Ovary (tissue), 9 donors: ENCODE measurements around the gene C19orf67. TPM values are rescaled to one million over a fixed set of nuclear protein-coding genes. Genes with fewer than 3 reads are reported as not detected.
A peak's percentile ranks its signal among the peaks of the same experiment; 100 is the strongest.

Source experiments
- DNase-seq, 5 donors: peaks; one replicate each; pipeline ENCODE4 v3.0.0-alpha.2; 2019 to 2020
- H3K27ac ChIP-seq, 2 donors: fragments of 200-600 bp; one replicate each; pipeline versions ENCODE4 v1.5.1 to v1.8.0; 2019 to 2022
- H3K27me3 ChIP-seq: fragments of 200-600 bp; one replicate; pipeline ENCODE4 v1.8.0; 2022
- H3K36me3 ChIP-seq: fragments of 200-600 bp; sonication (generic); one replicate; pipeline ENCODE4 v1.5.1; 2019
- H3K4me1 ChIP-seq: one replicate; pipeline ENCODE4 v1.8.1; 2013; ENCODE audit warnings: mild to moderate bottlenecking, moderate library complexity; ENCODE audit not compliant: insufficient read depth
- H3K4me3 ChIP-seq: fragments of 200-600 bp; sonication (generic); one replicate; pipeline ENCODE4 v1.5.1; 2017
- H3K9me3 ChIP-seq, 2 donors: fragments of 200-600 bp in 1 of 2; sonication (generic) in 1 of 2; one replicate each; pipeline versions ENCODE4 v1.5.1 to v1.8.1; 2013 to 2019; ENCODE audit warnings: mild to moderate bottlenecking in 1 of 2, moderate library complexity in 1 of 2
- EP300 ChIP-seq: sonication (generic); formaldehyde crosslinking; IDR thresholded peaks from one replicate; pipeline ENCODE4 v1.6.1; 2017; ENCODE audit warnings: antibody characterized with exemption
- POLR2A ChIP-seq: fragments of 450-650 bp; IDR thresholded peaks from one replicate; pipeline ENCODE4 v1.6.1; 2017; ENCODE audit warnings: antibody characterized with exemption, mild to moderate bottlenecking, moderate library complexity
- WGBS, 3 donors: extraction: QIAGEN DNeasy Blood & Tissue Kit in 1 of 3; methylation state at CpG; one replicate each; pipeline versions ENCODE4 v1.1.5 to v1.1.7; 2013 to 2017; 5-methylcytosine and 5-hydroxymethylcytosine counted together
- intact Hi-C, 4 donors: fragments of 100-400 bp; cut with DNase I; formaldehyde crosslinking; loops; one replicate each; pipeline versions ENCODE4 v1.11.0 to v1.15.1; 2022 to 2023
- polyA plus RNA-seq, 2 donors: library from polyadenylated mRNA; stranded (reverse); fragments of 200-250 nt in 1 of 2; fragments of 350-450 nt in 1 of 2; fragmentation: Illumina TruSeq in 1 of 2; extraction: RNeasy Lipid Tissue Mini Kit (QIAGEN cat#74804) in 1 of 2; gene quantifications; one replicate each; pipeline ENCODE4 v1.2.3, GENCODE V29; 2013 to 2014
- total RNA-seq, 7 donors: library from RNA; depleted of rRNA in 2 of 7; stranded (reverse); fragments of >200 nt in 2 of 7; fragmentation: NEBNext Ultra II Directional in 3 of 7; extraction: Animal tissue kit (Norgen Biotek cat#: 25700) in 3 of 7; gene quantifications; one replicate each; pipeline versions ENCODE4 v1.1.0 to v1.2.4, GENCODE V29; 2016 to 2023
- TF ChIP-seq, protein P1 (sequence below), 3 donors: fragments of 450-650 bp in 2 of 3; fragments of 200-600 bp in 1 of 3; IDR thresholded peaks; one replicate each; pipeline versions ENCODE4 v1.5.1 to v1.8.0; 2016 to 2022; ENCODE audit warnings: antibody characterized with exemption in 3 of 3, mild to moderate bottlenecking in 1 of 3
- donor health status: DM: no; HTN: no; CAD: no; lungs with moderate emphysema.
- donor health status: DM: no; HTN: no; CAD: no.
- donor health status: Bipolar disorder and iron deficiency.
- donor health status: DM: yes; HTN: yes; CAD: no.
- donor health status: DM: no; HTN: no; CAD: no.
- donor health status: DM: yes; HTN: yes; CAD: no.

C19orf67 gene
- total and polyA plus RNA-seq, 9 donors: 0.08 TPM; not detected in 8

DNA sequence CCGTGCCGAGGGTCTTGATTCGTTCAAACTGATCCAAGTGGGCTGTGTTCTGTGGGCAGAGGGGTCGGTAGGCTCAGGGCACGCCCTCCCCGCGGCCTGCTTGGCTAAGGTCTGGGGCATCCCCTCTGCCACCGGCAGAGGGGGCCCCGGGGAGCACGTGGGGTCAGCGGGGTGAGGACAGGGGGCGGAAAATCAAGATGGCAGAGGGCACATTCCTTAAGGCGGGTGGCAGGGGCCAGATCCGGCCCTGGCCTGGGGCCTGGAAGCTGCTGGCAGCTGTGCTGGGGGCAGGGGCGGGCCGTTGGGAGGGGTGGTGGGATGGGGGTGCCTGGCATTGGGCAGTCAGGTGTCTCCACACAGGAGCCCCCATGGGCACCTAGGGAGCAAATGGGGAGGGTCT, 21.3 kb upstream of the C19orf67 start:
- H3K36me3 ChIP-seq: no peaks in the 10 kb centered on the region
- H3K27ac ChIP-seq: peak overlapping the region; percentile 52 to 70
- intact Hi-C loops: no loop called here
- no peaks in the 10 kb centered on the region for H3K9me3 ChIP-seq
- 76 to 89% (median 81%) methylated on average over 12 to 16 of the region's 16 CpGs for WGBS, 3 donors
- H3K27me3 ChIP-seq: no peaks in the 10 kb centered on the region
- no peak overlapping the region for H3K4me3 ChIP-seq
- TF ChIP-seq EP300 (no peak), POLR2A (no peak)
- TF ChIP-seq, protein P1, sequence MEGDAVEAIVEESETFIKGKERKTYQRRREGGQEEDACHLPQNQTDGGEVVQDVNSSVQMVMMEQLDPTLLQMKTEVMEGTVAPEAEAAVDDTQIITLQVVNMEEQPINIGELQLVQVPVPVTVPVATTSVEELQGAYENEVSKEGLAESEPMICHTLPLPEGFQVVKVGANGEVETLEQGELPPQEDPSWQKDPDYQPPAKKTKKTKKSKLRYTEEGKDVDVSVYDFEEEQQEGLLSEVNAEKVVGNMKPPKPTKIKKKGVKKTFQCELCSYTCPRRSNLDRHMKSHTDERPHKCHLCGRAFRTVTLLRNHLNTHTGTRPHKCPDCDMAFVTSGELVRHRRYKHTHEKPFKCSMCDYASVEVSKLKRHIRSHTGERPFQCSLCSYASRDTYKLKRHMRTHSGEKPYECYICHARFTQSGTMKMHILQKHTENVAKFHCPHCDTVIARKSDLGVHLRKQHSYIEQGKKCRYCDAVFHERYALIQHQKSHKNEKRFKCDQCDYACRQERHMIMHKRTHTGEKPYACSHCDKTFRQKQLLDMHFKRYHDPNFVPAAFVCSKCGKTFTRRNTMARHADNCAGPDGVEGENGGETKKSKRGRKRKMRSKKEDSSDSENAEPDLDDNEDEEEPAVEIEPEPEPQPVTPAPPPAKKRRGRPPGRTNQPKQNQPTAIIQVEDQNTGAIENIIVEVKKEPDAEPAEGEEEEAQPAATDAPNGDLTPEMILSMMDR (IDR thresholded peaks at IDR 0.05): no peak
- H3K4me1 ChIP-seq: peaks cover 15% of the 10 kb centered on the region
- no peak for DNase-seq

DNA sequence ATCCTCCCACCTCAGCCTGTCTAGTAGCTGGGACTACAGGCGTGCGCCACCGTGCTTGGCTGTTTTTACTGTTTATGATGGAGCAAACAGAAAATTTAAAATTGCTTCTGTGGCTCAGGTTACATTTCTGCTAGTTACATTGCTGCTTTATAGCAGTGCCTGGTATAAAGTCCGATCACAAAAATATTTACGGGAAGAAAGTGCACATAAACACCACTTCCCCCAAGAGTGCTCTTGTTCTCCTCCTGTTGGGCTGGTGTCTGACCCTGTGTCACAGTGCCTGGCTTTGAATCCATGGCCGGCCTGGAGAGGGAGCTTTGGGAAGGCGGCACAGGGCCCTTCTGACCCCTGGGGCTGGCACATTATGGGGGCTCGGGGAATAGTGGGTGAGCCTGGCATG, 20.1 kb upstream of the C19orf67 start:
- Histone ChIP-seq H3K36me3 (no peaks in the 10 kb centered on the region), H3K27me3 (no peaks in the 10 kb centered on the region), H3K4me3 (no peak overlapping the region), H3K27ac (no peak overlapping the region), H3K4me1 (peaks cover 10% of the 10 kb centered on the region), H3K9me3 (no peaks in the 10 kb centered on the region)
- WGBS, 3 donors: 66 to 74% (median 72%) methylated on average over 8 of the region's 8 CpGs
- no peak for DNase-seq
- intact Hi-C loops: no loop called here
- TF ChIP-seq, protein P1 (IDR thresholded peaks at IDR 0.05): no peak
- TF ChIP-seq POLR2A: no peak
- TF ChIP-seq EP300: no peak

DNA sequence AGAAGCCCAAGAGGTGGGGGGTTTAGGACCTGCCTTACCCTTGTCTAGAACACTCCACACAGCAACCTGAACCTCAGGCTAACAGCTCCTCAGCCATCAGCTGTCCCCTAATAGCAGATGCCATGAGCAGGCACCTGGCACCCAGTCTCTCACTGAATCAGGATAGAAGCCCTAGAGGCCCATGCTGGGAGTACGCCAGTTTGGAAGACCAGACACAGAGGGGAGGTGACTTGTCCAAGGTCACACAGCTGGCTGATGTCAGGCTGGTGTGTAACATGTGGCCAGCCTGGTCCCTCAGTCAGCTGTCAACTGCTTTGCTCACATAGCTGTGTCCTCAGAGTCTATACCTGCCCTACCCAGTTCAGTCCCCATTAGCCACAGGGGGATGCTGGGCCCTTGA, 17.7 kb upstream of the C19orf67 start:
- DNase-seq: no peak
- Histone ChIP-seq H3K4me1 (peaks cover 7% of the 10 kb centered on the region), H3K9me3 (no peaks in the 10 kb centered on the region), H3K27me3 (no peaks in the 10 kb centered on the region), H3K4me3 (no peak overlapping the region), H3K27ac (no peak overlapping the region), H3K36me3 (no peaks in the 10 kb centered on the region)
- TF ChIP-seq, protein P1 (IDR thresholded peaks at IDR 0.05): no peak
- TF ChIP-seq EP300 (no peak), POLR2A (no peak)
- WGBS, 3 donors: 63 to 100% (median 87%) methylated on average over 1 of the region's 1 CpG
- intact Hi-C loops: no loop called here

DNA sequence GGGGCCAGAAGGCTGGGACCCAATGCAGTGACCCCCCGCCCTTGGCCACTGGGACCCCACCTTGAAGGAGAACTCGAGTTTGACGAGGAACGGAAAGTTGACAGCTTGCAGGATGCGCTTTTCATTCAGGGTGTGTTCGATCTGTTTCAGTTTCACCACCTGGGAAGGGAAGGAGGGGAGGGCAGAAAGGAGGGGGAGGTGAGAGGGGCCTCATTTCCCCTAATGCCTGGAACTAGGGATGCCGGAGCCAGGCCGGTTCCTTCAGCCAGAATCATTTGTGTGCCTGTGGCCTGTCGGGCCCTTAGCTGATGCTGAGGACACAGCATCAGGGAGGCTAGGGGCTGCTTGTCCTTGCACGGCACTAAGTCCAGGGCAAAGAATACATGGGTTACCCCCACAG, 17.2 kb upstream of the C19orf67 start:
- intact Hi-C loops: no loop called here
- Histone ChIP-seq H3K4me3 (no peak overlapping the region), H3K9me3 (no peaks in the 10 kb centered on the region), H3K36me3 (no peaks in the 10 kb centered on the region), H3K27me3 (no peaks in the 10 kb centered on the region), H3K27ac (no peak overlapping the region), H3K4me1 (peaks cover 4% of the 10 kb centered on the region)
- TF ChIP-seq EP300: no peak
- no peak for TF ChIP-seq POLR2A
- TF ChIP-seq, protein P1 (IDR thresholded peaks at IDR 0.05): no peak
- DNase-seq: no peak
- 77 to 84% (median 81%) methylated on average over 10 of the region's 10 CpGs for WGBS, 3 donors
